G401.6 (cell line): ENCODE results near the gene CLMN.
"Not testable (repeated sequence)": the region's sequence is repeated elsewhere in the genome, so short reads cannot be mapped to it uniquely, and the experiment has no call there.

Experiments used
- FAIRE-seq: peaks from 2 replicates; lab custom pipeline; 2012; peaks lifted over from hg19 to GRCh38; lab: Jason Lieb, UNC

The CLMN gene

DNA sequence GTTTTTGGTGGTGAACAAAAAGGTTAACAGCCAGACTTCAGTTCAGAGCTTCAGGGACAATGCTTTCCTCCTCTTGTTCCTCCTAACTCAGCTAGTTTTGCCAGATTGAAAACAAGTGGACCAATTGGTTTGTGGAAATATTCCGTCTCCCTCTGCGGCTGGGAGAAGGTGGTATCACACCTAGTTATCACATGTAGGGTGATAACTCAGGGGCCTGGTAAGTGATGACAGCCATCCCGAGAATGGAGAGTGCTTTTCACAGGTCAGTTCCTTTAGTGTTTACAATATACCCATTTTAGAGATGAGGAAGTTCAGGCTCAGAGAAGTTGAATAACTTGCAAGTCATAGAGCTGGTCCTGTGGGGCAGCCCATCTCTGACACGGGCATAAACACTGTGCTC is 101.7 kb downstream of the CLMN start:
- FAIRE-seq: no peak

DNA sequence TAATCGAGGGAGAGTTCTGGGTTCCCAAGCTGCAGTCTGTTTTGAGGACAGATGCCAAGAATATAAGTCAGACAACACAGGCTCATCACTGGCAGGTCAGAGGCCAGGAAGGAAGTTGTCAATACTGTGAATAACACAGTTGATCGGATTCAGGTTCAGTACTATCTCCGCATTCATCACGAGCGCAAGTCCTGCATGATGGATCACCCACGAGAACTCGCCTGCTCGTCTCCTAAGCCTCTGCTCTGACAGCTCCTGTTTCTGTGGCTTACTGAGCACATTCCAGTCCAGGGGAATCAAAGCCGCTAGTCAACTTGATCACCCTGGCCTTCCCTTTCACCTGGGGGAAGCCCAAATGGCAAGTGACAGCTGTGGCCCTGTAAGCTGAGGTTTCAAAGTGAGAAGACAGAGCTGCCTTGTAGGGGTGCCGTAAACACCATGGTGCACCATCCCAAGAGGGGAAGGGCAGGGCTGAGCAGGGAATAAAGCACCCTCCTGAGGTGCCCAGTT is 102.3 kb downstream of the CLMN start:
- FAIRE-seq: no peak

DNA sequence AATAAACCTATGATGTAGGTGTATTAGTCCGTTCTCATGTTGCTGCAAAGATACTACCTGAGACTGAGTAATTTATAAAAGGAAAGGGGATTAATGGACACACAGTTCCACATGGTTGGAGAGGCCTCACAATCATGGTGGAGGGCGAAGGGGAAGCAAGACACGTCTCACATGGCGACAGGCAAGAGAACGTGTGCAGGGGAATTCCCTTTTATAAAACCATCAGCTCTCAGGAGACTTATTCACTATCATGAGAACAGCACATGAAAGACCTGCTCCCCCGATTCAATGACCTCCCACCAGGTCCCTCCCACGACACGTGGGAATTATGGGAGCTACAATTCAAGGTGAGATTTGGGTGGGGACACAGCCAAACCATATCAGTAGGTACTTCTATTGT is 103.7 kb downstream of the CLMN start:
- no peak for FAIRE-seq

DNA sequence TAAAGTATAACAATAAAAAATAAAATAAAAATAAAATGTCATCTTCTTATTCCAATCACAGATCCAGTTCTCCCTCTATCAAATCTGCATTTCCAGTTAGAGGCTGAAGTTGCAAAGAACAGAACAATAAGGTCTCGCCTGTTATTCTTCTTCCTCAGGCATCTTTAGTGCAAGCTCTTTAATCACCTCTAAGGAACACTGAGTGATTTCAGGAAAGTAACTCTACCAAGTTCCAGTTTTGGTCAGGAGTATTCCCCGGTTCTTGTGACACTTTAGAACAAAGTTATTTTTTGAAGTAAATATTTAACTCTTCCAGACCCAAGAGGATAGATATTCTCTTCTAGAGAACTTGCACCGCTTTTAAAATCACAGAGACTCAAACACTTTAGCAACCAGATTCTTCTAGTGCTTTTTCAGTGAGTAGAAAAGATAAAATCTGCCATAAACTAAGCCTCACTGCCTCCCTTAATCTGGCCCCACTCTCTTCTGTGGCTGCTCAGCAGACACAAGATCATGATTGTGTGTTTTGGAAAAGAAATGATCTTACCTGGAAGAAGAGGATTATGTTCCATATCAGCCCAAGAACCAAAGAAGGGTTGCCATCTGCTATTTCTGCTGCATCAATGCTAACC is 104.5 kb downstream of the CLMN start:
- FAIRE-seq: no peak

DNA sequence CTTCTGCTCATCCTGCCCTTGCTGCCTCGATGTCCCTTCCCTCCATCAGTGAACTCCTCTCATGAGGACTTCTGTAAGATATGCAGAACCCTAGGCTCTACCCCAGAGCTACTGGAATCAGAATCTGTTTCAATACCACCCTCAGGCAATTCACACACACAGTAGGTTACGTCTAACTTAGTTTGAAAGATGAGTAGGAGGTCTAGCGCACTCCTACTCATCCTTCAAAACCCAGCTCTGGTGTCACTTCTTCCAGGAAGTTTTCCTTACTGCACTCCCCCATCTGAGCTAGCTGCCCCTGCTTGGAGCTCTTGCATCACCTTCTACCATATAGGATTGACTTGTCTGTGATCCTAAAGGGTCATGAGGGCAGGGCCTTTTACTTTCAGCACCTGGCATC is 105.9 kb downstream of the CLMN start:
- FAIRE-seq: no peak

DNA sequence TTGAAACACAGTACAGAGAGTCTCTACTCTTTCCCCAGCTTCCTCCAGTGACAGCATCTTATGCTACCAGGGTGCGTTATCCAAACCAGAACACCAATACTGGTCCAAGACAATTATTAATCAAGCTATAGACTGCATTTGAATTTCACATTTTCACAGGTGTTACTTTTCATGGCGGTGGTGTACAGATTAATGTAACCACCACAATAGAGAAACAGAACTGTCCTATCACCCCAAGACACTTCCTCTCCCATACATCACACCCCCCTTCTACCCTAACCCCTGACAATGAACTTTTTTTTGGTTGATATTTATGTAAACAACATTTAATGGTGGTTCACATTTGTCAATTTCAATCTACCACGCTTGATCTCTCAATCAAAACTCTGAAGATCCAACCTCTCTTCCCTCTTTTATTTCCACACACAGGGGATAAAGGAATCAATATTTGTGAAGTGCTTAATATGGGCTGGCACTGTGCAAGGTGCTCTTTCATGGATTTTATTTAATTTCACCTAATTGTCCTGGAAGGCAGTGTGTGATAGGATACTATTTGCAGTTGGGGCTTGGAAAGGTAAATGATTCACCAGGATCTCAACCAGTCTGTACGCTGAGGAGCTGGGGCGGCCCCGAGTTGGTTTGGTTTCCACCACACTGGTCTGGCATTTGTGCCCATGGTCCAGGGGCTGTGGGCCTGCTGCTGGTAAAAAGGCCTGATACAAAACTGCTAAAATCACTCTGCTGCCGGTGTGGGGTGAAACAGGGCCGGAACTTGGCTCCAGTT is 107.8 kb downstream of the CLMN start:
- FAIRE-seq: no peak

DNA sequence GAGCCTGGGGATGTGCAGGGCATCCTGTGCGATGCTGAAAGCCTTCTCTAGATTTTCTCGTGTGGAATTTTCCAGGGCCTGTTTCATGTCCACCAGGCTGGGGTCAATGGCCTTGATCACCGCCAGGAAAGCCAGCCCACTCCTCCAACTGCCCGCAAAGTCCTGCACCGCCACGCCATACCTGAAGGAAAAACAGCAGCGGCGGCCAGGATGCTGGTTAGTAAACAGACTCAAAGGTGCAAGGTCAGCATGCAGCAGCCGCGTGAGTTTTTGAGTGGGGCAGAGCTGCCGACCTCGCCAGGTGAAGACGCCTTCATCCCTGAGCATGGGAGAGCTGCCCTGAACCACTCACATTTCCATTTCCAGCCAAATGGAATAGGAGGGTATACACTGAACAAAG is 109.0 kb downstream of the CLMN start:
- FAIRE-seq: no peak

DNA sequence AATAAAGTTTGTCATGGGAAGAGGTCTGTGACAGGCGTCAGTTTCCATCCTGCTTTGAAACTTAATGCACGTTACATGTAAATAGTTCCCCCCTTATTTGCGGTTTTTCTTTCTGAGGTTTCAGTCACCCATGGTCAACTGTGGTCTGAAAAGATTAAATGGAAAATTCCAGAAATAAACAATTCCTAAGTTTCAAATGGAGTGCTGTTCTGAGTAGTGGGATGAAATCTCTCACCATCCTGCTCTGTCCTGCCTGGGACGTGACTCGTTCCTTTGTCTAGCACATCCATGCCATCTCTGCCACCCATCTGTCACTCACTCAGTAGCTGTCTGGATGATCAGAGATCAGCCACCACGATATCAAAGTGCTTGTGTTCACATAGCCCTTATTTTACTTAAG is 111.1 kb downstream of the CLMN start:
- no peak for FAIRE-seq

DNA sequence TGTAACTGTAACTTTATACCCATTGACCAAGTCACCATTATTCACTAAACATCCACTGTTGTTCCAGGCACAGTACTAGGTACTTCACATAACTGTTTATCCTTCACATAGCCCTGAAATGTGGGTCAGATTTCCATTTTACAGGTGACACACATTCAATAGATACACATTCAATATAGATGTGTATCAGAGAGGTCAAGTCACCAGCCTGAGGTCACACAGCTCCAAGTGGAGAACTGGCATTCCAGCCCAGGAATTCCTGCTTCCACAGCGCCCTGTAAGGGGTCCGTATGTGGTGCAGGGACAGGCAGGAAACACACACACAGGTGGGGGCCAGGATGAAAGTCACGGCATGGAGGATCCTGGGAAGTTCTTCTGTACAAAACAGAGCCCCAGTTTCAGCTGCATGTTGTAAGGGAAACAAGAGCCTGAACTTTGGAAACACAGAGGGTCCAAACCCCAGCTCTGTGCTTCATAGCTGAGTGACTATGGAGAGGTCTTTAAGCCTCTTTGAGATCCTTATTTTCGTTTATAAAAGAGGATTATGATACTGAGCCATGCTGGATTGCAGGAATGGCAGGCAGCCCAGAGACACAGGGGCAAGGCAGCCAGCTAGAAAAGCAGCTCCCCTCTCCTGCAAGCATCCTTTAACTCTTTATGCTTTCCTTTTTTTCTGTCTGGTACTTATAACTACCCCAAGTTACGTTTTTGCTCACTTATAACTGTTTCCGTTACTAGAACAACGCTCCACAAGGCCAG is 112.1 kb downstream of the CLMN start:
- no peak for FAIRE-seq

DNA sequence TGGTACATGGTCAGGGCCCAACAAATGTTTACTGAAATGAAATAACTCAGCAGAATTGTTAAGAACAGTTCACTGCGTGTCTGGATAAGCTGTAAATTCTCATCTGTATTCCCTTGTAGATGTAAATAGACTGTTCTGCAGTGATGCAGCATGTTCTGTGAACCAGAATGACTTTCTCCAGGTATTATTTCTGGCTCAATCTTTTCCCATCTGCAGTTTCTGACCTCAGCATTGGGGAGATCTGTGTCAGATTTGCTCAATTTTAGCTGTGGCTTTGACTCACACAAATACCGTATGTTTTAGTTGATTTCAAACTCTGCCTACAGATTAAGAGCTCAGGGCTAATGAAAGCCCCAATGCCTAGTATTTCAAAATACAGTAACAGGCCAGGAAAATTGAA is 113.2 kb downstream of the CLMN start:
- no peak for FAIRE-seq

DNA sequence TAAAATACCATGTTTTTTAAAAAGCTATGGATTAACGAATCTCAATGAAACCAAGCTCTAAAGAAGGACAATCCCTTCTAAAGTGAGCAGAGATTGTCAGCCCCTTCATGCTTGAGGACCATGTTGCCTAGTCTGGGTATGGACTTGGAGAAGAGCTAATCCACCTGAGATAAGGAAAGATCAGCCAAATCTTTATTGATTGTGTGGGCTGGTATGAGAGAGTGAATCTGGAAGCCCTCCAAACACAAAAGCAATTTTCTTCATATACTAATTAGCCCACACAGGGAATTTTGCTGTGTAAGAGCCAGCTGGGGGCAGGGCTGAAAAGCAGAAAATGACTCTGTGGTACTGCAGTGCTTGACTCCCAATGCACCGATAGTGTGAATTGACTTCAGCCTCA is 115.0 kb downstream of the CLMN start:
- no peak for FAIRE-seq

DNA sequence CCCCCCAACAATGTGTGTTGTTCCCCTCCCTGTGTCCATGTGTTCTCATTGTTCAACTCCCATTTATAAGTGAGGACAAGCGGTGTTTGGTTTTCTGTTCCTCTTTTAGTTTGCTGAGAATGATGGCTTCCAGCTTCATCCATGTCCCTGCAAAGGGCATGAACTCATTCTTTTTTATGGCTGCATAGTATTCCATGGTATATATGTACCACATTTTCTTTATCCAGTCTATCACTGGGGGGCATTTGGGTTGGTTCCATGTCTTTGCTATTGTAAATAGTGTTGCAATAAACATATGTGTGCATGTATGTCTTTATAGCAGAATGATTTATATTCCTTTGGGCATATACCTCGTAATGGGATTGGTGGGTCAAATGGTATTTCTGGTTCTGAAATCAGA is 118.0 kb downstream of the CLMN start:
- not testable (repeated sequence) for FAIRE-seq

DNA sequence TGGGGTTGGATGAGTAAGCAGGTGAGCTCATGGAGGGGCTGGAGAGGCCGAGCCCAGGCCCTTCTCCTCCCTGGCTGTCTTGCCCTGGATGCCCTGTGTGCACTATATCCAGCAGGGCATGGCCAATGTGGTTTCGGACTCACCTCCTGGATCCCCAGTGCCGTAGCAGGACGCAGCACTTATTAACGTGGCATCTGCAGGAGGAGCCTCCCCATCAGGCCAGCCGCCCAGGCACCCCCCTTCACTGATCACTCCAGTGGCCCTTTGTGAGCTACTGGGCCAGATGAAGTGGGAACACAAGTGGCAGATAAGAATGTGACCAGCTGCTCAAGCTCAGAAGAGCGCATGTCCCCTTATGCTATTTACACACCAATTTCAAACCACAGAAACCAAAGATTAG is 119.3 kb downstream of the CLMN start:
- FAIRE-seq: no peak

DNA sequence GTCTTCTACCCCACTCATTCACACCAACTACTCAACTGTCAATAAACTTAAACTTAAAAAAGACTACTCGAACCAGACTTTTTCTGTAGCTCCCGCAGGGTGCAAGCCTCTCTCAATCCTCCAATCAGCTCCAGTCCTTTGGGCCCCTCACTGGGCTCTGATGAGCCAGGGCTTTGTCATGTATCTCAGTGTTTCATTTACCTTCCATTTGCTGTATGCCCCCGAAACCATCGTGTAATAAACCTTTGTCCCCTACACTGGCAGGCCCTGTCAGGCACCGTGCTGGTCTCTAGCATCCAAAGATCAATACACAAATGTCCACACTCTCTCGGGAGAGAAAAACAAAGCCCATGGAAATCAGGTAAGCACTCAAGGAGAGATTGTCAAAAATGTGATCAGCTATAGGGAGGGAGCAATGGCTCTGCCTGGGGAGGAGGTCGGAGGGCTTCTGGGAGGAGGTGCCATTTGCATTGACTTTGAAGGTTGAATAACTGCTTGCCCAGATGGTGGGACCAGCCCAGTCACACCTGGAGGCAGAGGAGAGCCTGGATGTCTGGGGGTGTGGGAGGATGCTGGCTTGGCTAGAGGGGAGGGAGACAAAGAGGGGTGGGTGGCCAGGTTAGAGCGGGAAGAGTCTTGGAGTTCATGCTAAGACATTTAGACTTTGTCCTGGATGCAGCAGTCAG is 120.3 kb downstream of the CLMN start:
- no peak for FAIRE-seq

DNA sequence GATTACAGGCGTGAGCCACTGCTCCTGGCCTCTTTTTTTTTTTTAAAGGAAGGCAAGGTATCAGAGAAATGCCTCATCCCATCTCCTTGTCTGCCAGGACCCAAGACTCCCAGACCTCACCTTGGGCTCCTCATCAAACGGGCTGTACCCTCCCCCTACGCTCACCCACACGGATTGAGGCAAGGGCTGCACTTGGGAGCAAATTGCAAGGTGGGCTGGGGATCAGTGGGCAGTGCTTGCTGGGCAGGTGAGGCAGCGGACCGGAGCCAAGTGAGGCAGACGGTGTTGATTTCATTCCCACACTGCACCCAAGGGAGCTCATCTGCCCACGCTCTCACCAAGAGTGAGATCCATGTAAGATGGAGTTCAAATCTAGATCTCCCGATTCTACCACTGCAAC is 121.4 kb downstream of the CLMN start:
- FAIRE-seq: no peak

DNA sequence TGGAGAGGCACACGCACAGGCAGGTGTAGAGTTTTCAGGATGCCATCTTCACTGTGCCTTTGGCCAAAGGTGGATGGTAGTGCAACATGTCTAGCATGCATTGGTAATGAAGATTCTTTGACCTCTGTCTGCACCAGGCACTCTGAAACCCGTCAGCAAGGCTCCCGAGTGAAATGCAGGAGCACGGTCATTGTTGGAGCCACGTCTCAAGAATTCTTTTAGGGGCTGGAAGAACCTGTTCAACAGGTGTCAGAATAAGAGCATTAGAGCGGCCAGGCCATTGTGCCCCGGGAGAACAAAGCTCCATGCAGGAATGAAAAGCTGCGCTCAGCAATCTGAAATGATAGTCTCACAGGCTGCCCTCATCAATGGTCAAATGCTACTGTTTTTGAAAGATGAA is 122.2 kb downstream of the CLMN start:
- FAIRE-seq: no peak

DNA sequence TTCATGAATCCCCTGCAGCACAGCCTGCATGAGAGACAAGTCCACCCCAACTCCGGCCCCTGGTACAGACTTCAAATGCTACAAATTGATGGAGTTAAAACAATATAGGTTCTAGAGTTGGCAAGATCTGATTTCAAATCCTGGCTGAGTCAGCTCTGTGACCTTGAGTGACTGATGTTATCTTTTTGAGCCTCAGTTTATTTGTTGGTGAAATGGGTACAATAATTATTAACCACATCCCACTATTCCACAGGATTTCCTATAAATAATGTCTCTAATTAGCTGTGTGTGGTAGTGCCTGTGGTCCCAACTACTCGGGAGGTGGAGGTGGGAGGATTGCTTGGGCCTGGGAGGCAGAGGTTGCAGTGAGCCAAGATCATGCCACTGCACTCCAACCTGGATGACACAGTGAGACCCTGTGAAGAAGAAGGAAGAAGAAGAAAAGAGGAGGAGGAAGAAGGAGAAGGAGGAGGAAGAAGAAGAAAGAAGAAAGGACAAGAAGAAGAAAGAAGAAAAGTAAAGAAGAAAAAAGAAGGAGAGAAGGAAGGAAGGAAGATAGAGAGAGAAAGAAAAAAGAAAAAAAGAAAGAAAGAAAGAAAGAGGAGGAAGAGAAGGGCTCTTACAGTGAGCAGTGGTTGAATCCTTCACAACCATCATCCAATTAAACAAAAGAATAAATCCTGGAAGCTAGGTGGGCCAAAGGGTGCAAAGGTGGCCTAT is 122.7 kb downstream of the CLMN start:
- FAIRE-seq: no peak

DNA sequence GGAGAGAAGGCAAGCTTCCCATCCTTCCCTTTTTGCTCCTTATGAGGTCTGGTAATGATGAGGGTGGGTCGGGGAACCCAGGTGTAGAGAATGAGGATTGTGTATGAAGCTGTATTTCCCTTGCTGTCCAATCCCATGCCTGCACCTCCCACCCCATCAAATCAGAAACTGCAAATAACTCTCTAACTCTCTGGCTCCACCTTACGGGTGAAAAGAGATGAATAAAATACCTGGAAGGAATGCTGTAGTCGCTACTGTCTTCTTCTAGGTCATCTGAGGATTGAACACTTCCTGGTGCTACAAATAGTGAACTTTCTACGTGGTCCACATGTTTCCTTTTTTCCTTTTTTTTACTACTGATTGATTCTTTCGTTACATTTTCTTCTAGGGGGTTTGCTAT is 123.4 kb downstream of the CLMN start:
- no peak for FAIRE-seq

DNA sequence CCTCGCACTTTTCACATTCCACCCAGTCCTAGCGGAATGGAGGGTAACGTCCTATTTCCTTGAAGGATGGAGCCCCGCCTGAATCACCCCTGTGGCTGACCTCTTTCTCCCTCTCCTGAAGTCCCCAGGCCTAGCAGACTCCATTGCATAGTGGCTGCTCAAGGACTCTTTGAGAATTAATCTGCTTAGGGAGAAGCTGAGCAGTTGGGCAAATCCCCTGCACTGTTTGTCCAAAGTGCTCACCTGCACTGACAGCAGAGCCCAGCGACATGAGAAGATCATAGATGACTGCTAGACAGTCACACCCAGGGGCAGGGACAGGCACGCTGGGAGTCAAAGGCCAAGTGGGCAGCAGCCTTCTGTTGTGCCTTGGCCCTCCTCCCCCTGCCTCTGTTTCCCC is 124.7 kb downstream of the CLMN start:
- no peak for FAIRE-seq

DNA sequence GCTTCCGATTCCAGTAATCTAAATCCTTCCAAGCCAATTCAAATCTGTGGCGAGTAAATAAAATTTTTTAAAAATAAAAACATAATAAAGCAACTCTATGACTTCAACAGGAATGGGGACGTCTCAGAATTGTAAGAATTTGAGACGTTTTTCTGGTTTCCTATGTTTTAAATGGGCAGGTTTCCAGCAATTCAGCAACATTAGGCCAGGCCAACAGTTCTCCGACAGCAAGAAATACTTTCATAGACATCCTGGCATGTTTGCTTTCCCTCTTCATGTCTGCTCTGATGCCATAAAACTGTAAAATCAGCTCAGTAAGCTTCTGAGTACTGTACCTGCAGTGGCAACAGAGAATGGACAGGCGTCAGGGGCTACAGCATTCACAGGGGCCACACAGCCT is 126.6 kb downstream of the CLMN start:
- FAIRE-seq: no peak

DNA sequence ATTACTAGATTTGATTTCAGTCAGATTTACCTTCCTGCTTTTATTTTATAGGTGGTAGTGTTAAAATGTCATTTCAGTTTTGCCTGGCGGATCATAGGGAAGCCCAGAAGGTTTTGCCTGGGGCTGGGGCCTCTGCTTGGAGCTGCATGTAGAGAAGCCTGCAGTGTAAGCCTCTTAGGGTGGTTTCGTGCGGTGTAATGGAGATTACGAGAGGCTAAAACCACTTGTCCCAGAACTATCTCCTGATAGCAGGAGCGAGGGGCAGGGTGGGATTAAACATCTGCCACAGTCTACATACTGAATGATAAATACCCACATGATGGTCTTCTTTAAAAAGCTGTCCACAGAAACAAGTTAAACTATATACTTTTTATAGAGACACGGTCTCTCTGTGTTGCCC is 127.4 kb downstream of the CLMN start:
- FAIRE-seq: no peak
